Thoracic aorta (tissue), 2 donors: ENCODE measurements around the gene NPDC1. TPM values are rescaled to one million over a fixed set of nuclear protein-coding genes. Genes with fewer than 3 reads are reported as not detected.

Experiments used
- ATAC-seq: fragments of 150-250 bp; one replicate; pipeline ENCODE4 v1.8.0; 2017; ENCODE audit warnings: low read depth; ENCODE audit not compliant: insufficient number of reproducible peaks, low FRiP score
- DNase-seq: peaks from one replicate; pipeline ENCODE4 v3.0.0-alpha.2; 2020; ENCODE audit warnings: low spot score
- H3K27ac ChIP-seq, 2 donors: fragments of 200-600 bp; sonication (generic); 1 replicate in 1 of 2; 2 replicates in 1 of 2; pipeline ENCODE4 v1.5.1; 2016; ENCODE audit warnings: mild to moderate bottlenecking in 2 of 2, moderate library complexity in 2 of 2
- H3K27me3 ChIP-seq: fragments of 200-600 bp; sonication (generic); replicated peaks from 2 replicates; pipeline ENCODE4 v1.6.0; 2016; ENCODE audit warnings: mild to moderate bottlenecking; ENCODE audit not compliant: insufficient read depth
- H3K36me3 ChIP-seq: fragments of 200-600 bp; sonication (generic); one replicate; pipeline ENCODE4 v1.5.1; 2016
- H3K4me1 ChIP-seq, 2 donors: fragments of 200-600 bp; sonication (generic); 1 replicate in 1 of 2; 2 replicates in 1 of 2; pipeline versions ENCODE4 v1.5.1 to v1.6.0; 2016; ENCODE audit warnings: low read depth in 2 of 2, mild to moderate bottlenecking in 1 of 2; ENCODE audit not compliant: control insufficient read depth in 1 of 2
- H3K4me3 ChIP-seq: fragments of 200-600 bp; sonication (generic); 2 replicates; pipeline ENCODE4 v1.5.1; 2016; ENCODE audit warnings: mild to moderate bottlenecking
- H3K9me3 ChIP-seq: fragments of 200-600 bp; sonication (generic); 2 replicates; pipeline ENCODE4 v1.5.1; 2016
- CTCF ChIP-seq: fragments of 200-600 bp; sonication (generic); IDR thresholded peaks from one replicate; pipeline ENCODE4 v1.5.1; 2019; ENCODE audit warnings: antibody characterized with exemption
- total RNA-seq, 2 donors: library from RNA; depleted of rRNA; stranded (reverse); fragments of >200 nt; gene quantifications; one replicate each; pipeline versions ENCODE4 v1.1.0 to v1.2.3, GENCODE V29; 2016

NPDC1 gene
- total RNA-seq, 2 donors from 2014 or later, result 71.5 to 95.8 TPM

GRCh38 chr9:137022662-137023008 lies 23.3 kb downstream of the NPDC1 start:
- Histone ChIP-seq H3K4me1 (peaks cover 8 to 17% of the 10 kb centered on the region in 2 donors), H3K27ac (no peak overlapping the region), H3K27me3 (no peaks in the 10 kb centered on the region), H3K36me3 (peaks cover 5% of the 10 kb centered on the region), H3K4me3 (no peak overlapping the region), H3K9me3 (no peaks in the 10 kb centered on the region)
- DNase-seq, result no peak
- TF ChIP-seq CTCF, result no peak
- ATAC-seq, result no peak

- H3K27ac ChIP-seq, result no peak overlapping the region
Measured at GRCh38 chr9:137021979-137022661, 23.9 kb downstream of the NPDC1 start.

GRCh38 chr9:137021568-137021978 lies 24.4 kb downstream of the NPDC1 start:
- H3K4me3 ChIP-seq, result no peak overlapping the region
- H3K4me1 ChIP-seq, result peaks cover 0 to 6% of the 10 kb centered on the region in 2 donors
- TF ChIP-seq CTCF, result no peak
- H3K27me3 ChIP-seq, result no peaks in the 10 kb centered on the region
- peaks cover 12% of the 10 kb centered on the region for H3K36me3 ChIP-seq
- H3K27ac ChIP-seq, result no peak overlapping the region
- H3K9me3 ChIP-seq, result no peaks in the 10 kb centered on the region
- no peak for ATAC-seq
- DNase-seq, result no peak

More at GRCh38 chr9:137021979-137022661, 23.9 kb downstream of the NPDC1 start:
- ATAC-seq (no peak), DNase-seq (no peak)
- Histone ChIP-seq H3K27me3 (no peaks in the 10 kb centered on the region), H3K36me3 (peaks cover 10% of the 10 kb centered on the region), H3K4me1 (peaks cover 5 to 12% of the 10 kb centered on the region in 2 donors), H3K9me3 (no peaks in the 10 kb centered on the region), H3K4me3 (no peak overlapping the region)
- no peak for TF ChIP-seq CTCF

GRCh38 chr9:137020771-137021567 lies 25.0 kb downstream of the NPDC1 start:
- Histone ChIP-seq H3K9me3 (no peaks in the 10 kb centered on the region), H3K4me3 (no peak overlapping the region), H3K4me1 (peaks cover 0 to under 1% of the 10 kb centered on the region in 2 donors), H3K27me3 (no peaks in the 10 kb centered on the region), H3K36me3 (peaks cover 14% of the 10 kb centered on the region), H3K27ac (no peak overlapping the region)
- DNase-seq (no peak), ATAC-seq (no peak)
- no peak for TF ChIP-seq CTCF

- no peak for DNase-seq
- ATAC-seq, result no peak
- Histone ChIP-seq H3K4me1 (no peaks in the 10 kb centered on the region), H3K4me3 (no peak overlapping the region), H3K27ac (no peak overlapping the region), H3K9me3 (no peaks in the 10 kb centered on the region), H3K36me3 (peaks cover 15% of the 10 kb centered on the region), H3K27me3 (no peaks in the 10 kb centered on the region)
- TF ChIP-seq CTCF, result no peak
Measured at GRCh38 chr9:137019891-137020683, 25.9 kb downstream of the NPDC1 start.
